ENCODE data around the gene RAD54L2.

RAD54L2 gene

GRCh38 chr3:51544011-51544775 is 5.7 kb downstream of the RAD54L2 start:
- Histone ChIP-seq H2AFZ (no peak overlapping the region), H3K9me3 (ENCODE audit: control insufficient read depth, low read length) (no peaks in the 10 kb centered on the region), H3K27me3 (ENCODE audit: control insufficient read depth, insufficient read depth, low read length) (no peaks in the 10 kb centered on the region), H3K79me2 (peaks cover 33% of the 10 kb centered on the region), H3K9ac (no peak overlapping the region), H3K4me2 (ENCODE audit: low read length) (no peak overlapping the region), H3K36me3 (ENCODE audit: control insufficient read depth, insufficient read depth, low read length) (no peaks in the 10 kb centered on the region), H3K4me1 (no peaks in the 10 kb centered on the region), H3K27ac (no peak overlapping the region), H3K4me3 (ENCODE audit: low read depth, low read length) (no peak overlapping the region)
- TF ChIP-seq CTCF (IDR thresholded peaks at IDR 0.05): no peak

DNA sequence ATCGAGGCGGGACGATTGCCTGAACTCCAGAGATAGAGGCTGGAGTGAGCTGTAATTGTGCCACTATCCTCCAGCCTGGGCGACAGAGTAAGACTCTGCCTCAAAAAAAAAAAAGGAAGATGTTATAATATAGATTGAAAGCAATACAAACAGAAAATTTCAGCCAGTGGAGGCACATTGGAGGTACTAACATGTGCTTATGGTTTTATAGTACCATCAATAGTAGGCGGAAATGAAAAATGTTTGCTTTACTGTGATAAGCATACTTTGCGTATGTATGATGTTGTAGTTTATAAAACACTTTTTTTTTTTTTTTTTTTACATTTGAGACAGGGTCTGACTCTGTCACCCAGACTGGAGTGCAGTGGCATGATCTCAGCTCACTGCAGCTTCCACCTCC is 8.8 kb downstream of the RAD54L2 start:
- Histone ChIP-seq H2AFZ (no peak overlapping the region), H3K27ac (no peak overlapping the region), H3K9ac (no peak overlapping the region), H3K4me1 (no peaks in the 10 kb centered on the region), H3K36me3 (ENCODE audit: control insufficient read depth, insufficient read depth, low read length) (no peaks in the 10 kb centered on the region), H3K4me2 (ENCODE audit: low read length) (no peak overlapping the region), H3K9me3 (ENCODE audit: control insufficient read depth, low read length) (no peaks in the 10 kb centered on the region), H3K79me2 (peaks cover 40% of the 10 kb centered on the region), H3K27me3 (ENCODE audit: control insufficient read depth, insufficient read depth, low read length) (no peaks in the 10 kb centered on the region), H3K4me3 (ENCODE audit: low read depth, low read length) (no peak overlapping the region)
- no peak for TF ChIP-seq CTCF (IDR thresholded peaks at IDR 0.05)

DNA sequence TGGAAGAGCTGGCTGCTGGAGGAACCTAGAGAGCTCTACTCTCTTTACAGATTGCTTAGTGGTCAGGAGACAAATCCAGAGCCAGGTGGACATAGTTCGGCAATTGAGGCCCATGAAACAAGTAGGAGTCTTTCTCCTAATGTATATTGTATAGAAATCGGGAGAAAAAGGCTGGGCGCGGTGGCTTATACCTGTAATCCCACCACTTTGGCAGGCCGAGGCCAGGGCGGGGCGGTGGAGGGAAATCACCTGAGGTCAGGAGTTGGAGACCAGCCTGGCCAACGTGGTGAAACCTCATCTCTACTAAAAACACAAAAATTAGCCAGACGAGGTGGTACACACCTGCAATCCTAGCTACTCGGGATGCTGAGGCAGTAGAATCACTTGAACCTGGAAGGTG is 10.8 kb downstream of the RAD54L2 start:
- Histone ChIP-seq H3K27ac (no peak overlapping the region), H3K4me1 (no peaks in the 10 kb centered on the region), H3K4me2 (ENCODE audit: low read length) (no peak overlapping the region), H2AFZ (no peak overlapping the region), H3K27me3 (ENCODE audit: control insufficient read depth, insufficient read depth, low read length) (no peaks in the 10 kb centered on the region), H3K79me2 (peaks cover 41% of the 10 kb centered on the region), H3K36me3 (ENCODE audit: control insufficient read depth, insufficient read depth, low read length) (no peaks in the 10 kb centered on the region), H3K4me3 (ENCODE audit: low read depth, low read length) (no peak overlapping the region), H3K9ac (no peak overlapping the region), H3K9me3 (ENCODE audit: control insufficient read depth, low read length) (no peaks in the 10 kb centered on the region)
- TF ChIP-seq CTCF (IDR thresholded peaks at IDR 0.05): no peak

DNA sequence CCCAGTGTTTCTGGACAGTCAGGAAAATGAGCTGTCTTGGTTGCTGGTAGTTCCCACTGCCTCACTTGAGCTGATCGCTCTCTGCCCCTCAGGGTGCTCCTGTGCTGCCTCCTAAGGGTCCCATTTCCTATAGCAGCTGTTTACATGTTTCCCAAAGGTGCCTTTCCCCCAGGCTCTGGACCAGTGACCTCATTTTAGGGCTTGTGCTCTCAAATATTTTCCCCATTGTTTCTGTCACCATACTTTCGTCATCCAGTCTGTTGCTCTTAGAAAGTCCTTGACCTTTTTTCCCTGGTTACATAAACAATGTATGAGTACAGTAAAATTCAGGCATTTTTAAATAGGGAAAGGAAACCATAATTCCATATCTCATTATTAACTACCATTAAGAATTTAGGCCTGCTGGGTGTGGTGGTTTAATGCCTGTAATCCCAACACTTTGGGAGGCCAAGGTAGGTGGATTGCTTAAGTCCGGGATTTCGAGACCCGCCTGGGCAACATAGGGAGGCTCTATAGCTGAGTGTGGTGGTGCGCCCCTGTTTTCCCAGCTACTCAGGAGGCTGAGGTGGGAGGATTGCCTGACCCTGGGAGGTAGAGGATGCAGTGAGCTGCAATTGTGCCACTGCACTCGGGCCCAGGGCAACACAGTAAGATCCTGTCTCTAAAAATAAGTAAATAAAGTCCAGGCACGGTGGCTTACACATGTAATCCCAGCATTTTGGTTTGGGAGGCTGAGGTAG is 11.7 kb downstream of the RAD54L2 start:
- H3K79me2 ChIP-seq: peaks cover 34% of the 10 kb centered on the region
- H3K27ac ChIP-seq: no peak overlapping the region
- no peaks in the 10 kb centered on the region for H3K4me1 ChIP-seq
- no peak overlapping the region for H3K9ac ChIP-seq
- no peak overlapping the region for H3K4me3 ChIP-seq (ENCODE audit: low read depth, low read length)
- H3K36me3 ChIP-seq (ENCODE audit: control insufficient read depth, insufficient read depth, low read length): no peaks in the 10 kb centered on the region
- no peaks in the 10 kb centered on the region for H3K9me3 ChIP-seq (ENCODE audit: control insufficient read depth, low read length)
- no peak overlapping the region for H2AFZ ChIP-seq
- H3K4me2 ChIP-seq (ENCODE audit: low read length): no peak overlapping the region
- no peak for TF ChIP-seq CTCF (IDR thresholded peaks at IDR 0.05)
- H3K27me3 ChIP-seq (ENCODE audit: control insufficient read depth, insufficient read depth, low read length): no peaks in the 10 kb centered on the region
